Prostate gland (tissue), 2 donors: ENCODE measurements around the gene CHRNB4. TPM values are rescaled to one million over a fixed set of nuclear protein-coding genes. Genes with fewer than 3 reads are reported as not detected.

Source experiments
- DNase-seq: peaks from one replicate; pipeline ENCODE4 v3.0.0-alpha.2; 2019; ENCODE audit warnings: low spot score
- H3K27ac ChIP-seq, 2 donors: fragments of 200-600 bp; sonication (generic); 2 replicates each; pipeline ENCODE4 v1.5.1; 2017 to 2019
- H3K27me3 ChIP-seq: fragments of 200-600 bp; sonication (generic); replicated peaks from 2 replicates; pipeline ENCODE4 v1.5.1; 2019; ENCODE audit not compliant: insufficient read depth
- H3K36me3 ChIP-seq, 2 donors: fragments of 200-600 bp; sonication (generic); 1 replicate in 1 of 2; 2 replicates in 1 of 2; pipeline versions ENCODE4 v1.5.1 to v1.8.1; 2017 to 2019
- H3K4me1 ChIP-seq: fragments of 200-600 bp; sonication (generic); replicated peaks from 2 replicates; pipeline ENCODE4 v1.5.1; 2019
- H3K4me3 ChIP-seq, 2 donors: fragments of 200-600 bp; sonication (generic); 2 replicates each; pipeline ENCODE4 v1.5.1; 2017 to 2019
- H3K9me3 ChIP-seq: fragments of 200-600 bp; sonication (generic); 2 replicates; pipeline ENCODE4 v1.5.1; 2017
- CTCF ChIP-seq, 4 experiments: fragments of 200-600 bp in 2 of 4; fragments of 450-650 bp in 2 of 4; sonication (generic) in 2 of 4; IDR thresholded peaks; 1 replicate in 3 of 4; 2 replicates in 1 of 4; pipeline ENCODE4 v1.5.1; 2016 to 2019; ENCODE audit warnings: antibody characterized with exemption in 4 of 4, mild to moderate bottlenecking in 2 of 4, moderate library complexity in 2 of 4
- POLR2A ChIP-seq: fragments of 450-650 bp; IDR thresholded peaks from one replicate; pipeline ENCODE4 v1.6.1; 2016; ENCODE audit warnings: antibody characterized with exemption, mild to moderate bottlenecking
- POLR2AphosphoS5 ChIP-seq: sonication (generic); formaldehyde crosslinking; IDR thresholded peaks from one replicate; pipeline ENCODE4 v1.6.1; 2017; ENCODE audit warnings: antibody characterized with exemption
- WGBS: methylation state at CpG from one replicate; pipeline ENCODE4 v1.1.5; 2018; 5-methylcytosine and 5-hydroxymethylcytosine counted together
- intact Hi-C: fragments of 100-400 bp; cut with DNase I; formaldehyde crosslinking; loops from one replicate; pipeline ENCODE4 v1.14.2; 2022
- total RNA-seq, 2 donors: library from RNA; depleted of rRNA; stranded (reverse); fragments of >200 nt; gene quantifications; one replicate each; pipeline ENCODE4 v1.1.0, GENCODE V29; 2016

CHRNB4 gene
- total RNA-seq, 2 donors from 2014 or later = 3.0 TPM; not detected in 1

- no peak for DNase-seq
- H3K27me3 ChIP-seq = no peaks in the 10 kb centered on the region
- H3K36me3 ChIP-seq = no peaks in the 10 kb centered on the region
- no peaks in the 10 kb centered on the region for H3K9me3 ChIP-seq
- WGBS = 56% methylated on average over 3 of the region's 3 CpGs
- H3K27ac ChIP-seq = no peak overlapping the region
- intact Hi-C loops = no loop called here
- TF ChIP-seq CTCF (IDR thresholded peaks at IDR 0.05) (no peak), POLR2A (no peak), POLR2AphosphoS5 (no peak)
- no peak overlapping the region for H3K4me3 ChIP-seq
- H3K4me1 ChIP-seq = no peaks in the 10 kb centered on the region
Measured at GRCh38 chr15:78679089-78679511, 38.1 kb upstream of the CHRNB4 start.

- intact Hi-C loops = no loop called here
- H3K4me1 ChIP-seq = no peaks in the 10 kb centered on the region
- no peaks in the 10 kb centered on the region for H3K9me3 ChIP-seq
- DNase-seq = no peak
- no peak overlapping the region for H3K4me3 ChIP-seq
- no peaks in the 10 kb centered on the region for H3K36me3 ChIP-seq
- H3K27ac ChIP-seq = no peak overlapping the region
- H3K27me3 ChIP-seq = no peaks in the 10 kb centered on the region
- TF ChIP-seq CTCF (IDR thresholded peaks at IDR 0.05) (no peak), POLR2AphosphoS5 (no peak), POLR2A (no peak)
- WGBS = 81% methylated on average over 12 of the region's 12 CpGs
Measured at GRCh38 chr15:78676424-78677110, 35.6 kb upstream of the CHRNB4 start.

- Histone ChIP-seq H3K4me3 (no peak overlapping the region), H3K4me1 (no peaks in the 10 kb centered on the region), H3K27me3 (no peaks in the 10 kb centered on the region), H3K27ac (no peak overlapping the region), H3K9me3 (no peaks in the 10 kb centered on the region), H3K36me3 (no peaks in the 10 kb centered on the region)
- TF ChIP-seq POLR2A (no peak), POLR2AphosphoS5 (no peak), CTCF (IDR thresholded peaks at IDR 0.05) (no peak)
- WGBS = 91% methylated on average over 11 of the region's 11 CpGs
- DNase-seq = no peak
- intact Hi-C loops = no loop called here
Measured at GRCh38 chr15:78675617-78676360, 34.8 kb upstream of the CHRNB4 start.

- DNase-seq = no peak
- 100% methylated on average over 4 of the region's 4 CpGs for WGBS
- H3K9me3 ChIP-seq = no peaks in the 10 kb centered on the region
- no peaks in the 10 kb centered on the region for H3K36me3 ChIP-seq
- no peak overlapping the region for H3K27ac ChIP-seq
- H3K4me1 ChIP-seq = no peaks in the 10 kb centered on the region
- no peaks in the 10 kb centered on the region for H3K27me3 ChIP-seq
- TF ChIP-seq POLR2AphosphoS5 (no peak), POLR2A (no peak), CTCF (IDR thresholded peaks at IDR 0.05) (no peak)
- no peak overlapping the region for H3K4me3 ChIP-seq
- intact Hi-C loops = no loop called here
Measured at GRCh38 chr15:78675206-78675605, 34.2 kb upstream of the CHRNB4 start.
